SK-N-SH (cell line): ENCODE results near the gene LRRC8D. TPM values are rescaled to one million over a fixed set of nuclear protein-coding genes. Genes with fewer than 3 reads are reported as not detected.

Source experiments
- CTCF ChIA-PET: fragments of 300-600, 350-600 bp; formaldehyde crosslinking; extraction: SDS; loops from one replicate; lab custom pipeline; 2021; lab: Yijun Ruan, JAX
- POLR2A ChIA-PET: fragments of 350-600 bp; sonication (Branson Sonifier 250); formaldehyde crosslinking; extraction: SDS; loops from one replicate; lab custom pipeline; 2020; ENCODE audit warnings: antibody characterized with exemption, inconsistent platforms; lab: Yijun Ruan, JAX
- DNase-seq: peaks from one replicate; pipeline ENCODE4 v3.0.0; 2012
- H2AFZ ChIP-seq: fragments of 200-600 bp; sonication (generic); 2 replicates; pipeline ENCODE4 v1.8.1; 2016; ENCODE audit warnings: antibody characterized with exemption, mild to moderate bottlenecking, low read depth
- H3F3A ChIP-seq: fragments of 200-600 bp; sonication (generic); replicated peaks from 2 replicates; pipeline ENCODE3; 2016; ENCODE audit warnings: antibody characterized with exemption, mild to moderate bottlenecking; ENCODE audit not compliant: insufficient read depth
- H3K27ac ChIP-seq, 2 experiments: fragments of 200-500 bp in 1 of 2; fragments of 200-600 bp in 1 of 2; sonication (Bioruptor generic) in 1 of 2; sonication (generic), shearing (Covaris generic) in 1 of 2; 2 replicates each; pipeline versions ENCODE4 v1.5.1 to v1.6.1; 2014 to 2016; ENCODE audit warnings: low read depth in 2 of 2, inconsistent platforms in 1 of 2, low read length in 1 of 2, mild to moderate bottlenecking in 1 of 2, mixed read lengths in 1 of 2
- H3K27me3 ChIP-seq: fragments of 200-600 bp; sonication (generic), shearing (Covaris generic); 2 replicates; pipeline ENCODE4 v1.6.1; 2016; ENCODE audit warnings: mixed run types; ENCODE audit not compliant: insufficient read depth
- H3K36me3 ChIP-seq, 2 experiments: fragments of 200-500 bp in 1 of 2; fragments of 200-600 bp in 1 of 2; sonication (Bioruptor generic) in 1 of 2; sonication (generic) in 1 of 2; replicated peaks in 1 of 2; 2 replicates each; pipeline versions ENCODE3 to v1.5.1; 2014 to 2016; ENCODE audit warnings: low read length in 1 of 2, mild to moderate bottlenecking in 1 of 2; ENCODE audit not compliant: insufficient read depth in 2 of 2, control insufficient read depth in 1 of 2
- H3K4me1 ChIP-seq, 2 experiments: fragments of 200-500 bp in 1 of 2; fragments of 200-600 bp in 1 of 2; sonication (Bioruptor generic) in 1 of 2; sonication (generic), shearing (Covaris generic) in 1 of 2; 2 replicates each; pipeline versions ENCODE4 v1.5.1 to v1.6.1; 2014 to 2016; ENCODE audit warnings: low read depth in 1 of 2, low read length in 1 of 2, mixed run types in 1 of 2; ENCODE audit not compliant: insufficient read depth in 2 of 2, control insufficient read depth in 1 of 2
- H3K4me2 ChIP-seq: fragments of 200-600 bp; sonication (generic), shearing (Covaris generic); 2 replicates; pipeline ENCODE4 v1.6.1; 2017; ENCODE audit warnings: mixed run types
- H3K4me3 ChIP-seq, 2 experiments: fragments of 200-500 bp in 1 of 2; fragments of 200-600 bp in 1 of 2; sonication (Bioruptor generic) in 1 of 2; sonication (generic), shearing (Covaris generic) in 1 of 2; 2 replicates each; pipeline versions ENCODE4 v1.5.1 to v1.8.1; 2014 to 2016; ENCODE audit warnings: low read depth in 2 of 2, inconsistent platforms in 1 of 2, low read length in 1 of 2, mild to moderate bottlenecking in 1 of 2, mixed read lengths in 1 of 2, moderate library complexity in 1 of 2
- H3K79me2 ChIP-seq: fragments of 200-600 bp; sonication (generic); 2 replicates; pipeline ENCODE4 v1.8.1; 2017; ENCODE audit warnings: mild to moderate bottlenecking; ENCODE audit not compliant: insufficient read depth
- H3K9ac ChIP-seq: fragments of 200-600 bp; sonication (generic); 2 replicates; pipeline ENCODE4 v1.6.1; 2017; ENCODE audit warnings: mixed run types
- H3K9me2 ChIP-seq: fragments of 200-600 bp; sonication (generic); 2 replicates; pipeline ENCODE4 v1.6.1; 2017; ENCODE audit warnings: mixed run types
- H3K9me3 ChIP-seq: fragments of 200-600 bp; sonication (generic); 2 replicates; pipeline ENCODE4 v1.6.1; 2017; ENCODE audit warnings: mixed run types, mild to moderate bottlenecking, moderate library complexity
- H4K20me1 ChIP-seq: fragments of 200-600 bp; sonication (generic); 2 replicates; pipeline ENCODE4 v1.6.1; 2017; ENCODE audit warnings: mild to moderate bottlenecking, mixed run types; ENCODE audit not compliant: insufficient read depth
- CHD2 ChIP-seq: fragments of 150-350 bp; IDR thresholded peaks from 2 replicates; pipeline ENCODE4 v1.6.1; 2018; ENCODE audit warnings: low read length; ENCODE audit not compliant: partially characterized antibody
- ELF1 ChIP-seq: IDR thresholded peaks from 2 replicates; pipeline ENCODE4 v1.4.0; 2012
- EP300 ChIP-seq, 2 experiments: IDR thresholded peaks; 2 replicates each; pipeline versions ENCODE4 v1.4.0 to v1.6.1; 2012; ENCODE audit warnings: borderline replicate concordance in 1 of 2, low read depth in 1 of 2, low read length in 1 of 2
- EZH2phosphoT487 ChIP-seq: fragments of 200-600 bp; sonication (generic); IDR thresholded peaks from 2 replicates; pipeline ENCODE4 v1.6.1; 2017; ENCODE audit warnings: low read depth, mixed run types, mild to moderate bottlenecking, antibody characterized with exemption, moderate library complexity, borderline replicate concordance
- RXRA ChIP-seq: IDR thresholded peaks from 2 replicates; pipeline ENCODE4 v1.4.0; 2012; ENCODE audit warnings: low read depth, mild to moderate bottlenecking, borderline replicate concordance
- SIN3A ChIP-seq: IDR thresholded peaks from 2 replicates; pipeline ENCODE4 v1.6.1; 2012; ENCODE audit warnings: low read depth, mild to moderate bottlenecking, low read length, moderate library complexity, borderline replicate concordance
- SMC3 ChIP-seq: IDR thresholded peaks from 2 replicates; pipeline ENCODE4 v1.6.1; 2012; ENCODE audit warnings: low read depth, low read length, improper control_type of control experiment
- TCF12 ChIP-seq: IDR thresholded peaks from 2 replicates; pipeline ENCODE4 v1.4.0; 2012
- YY1 ChIP-seq: IDR thresholded peaks from 2 replicates; pipeline ENCODE4 v1.4.0; 2012; ENCODE audit warnings: low read depth, mild to moderate bottlenecking
- ZBTB33 ChIP-seq: IDR thresholded peaks from 2 replicates; pipeline ENCODE4 v1.4.0; 2012; ENCODE audit warnings: low read depth, borderline replicate concordance
- WGBS: methylation state at CpG from one replicate; pipeline ENCODE4 v1.1.6; 2017; ENCODE audit warnings: low lambda C conversion rate; 5-methylcytosine and 5-hydroxymethylcytosine counted together
- polyA plus RNA-seq, 3 experiments: library from polyadenylated mRNA; depleted of rRNA; stranded (reverse); fragments of >200 nt; gene quantifications; 2 replicates each; pipeline ENCODE4 v1.2.3, GENCODE V29; 2012

LRRC8D gene
- polyA plus RNA-seq, 1 of the 3 experiments (the other 2 are of a cell fraction), result 15.0 TPM

GRCh38 chr1:89839516-89839915, 18.7 kb downstream of the LRRC8D start:
- Histone ChIP-seq H3K27me3 (no peaks in the 10 kb centered on the region), H2AFZ (no peak overlapping the region), H3K79me2 (no peaks in the 10 kb centered on the region), H3K9me2 (no peaks in the 10 kb centered on the region), H3K4me1 (peaks cover 7 to 22% of the 10 kb centered on the region in 2 experiments; a peak in 3 of 4 replicates), H3K27ac (no peak overlapping the region), H3K9me3 (no peaks in the 10 kb centered on the region), H3K4me3 (no peak overlapping the region), H3F3A (no peaks in the 10 kb centered on the region), H3K9ac (no peak overlapping the region), H3K4me2 (no peak overlapping the region), H4K20me1 (no peaks in the 10 kb centered on the region), H3K36me3 (no peaks in the 10 kb centered on the region)
- DNase-seq, result no peak
- ChIA-PET POLR2A (no interaction called here), CTCF (interaction anchor here (1.6 to 3.0 kb wide), 2 partner anchors 11 to 35 kb away, joined by 4 to 13 read pairs; no protein-coding TSS in a partner anchor)
- TF ChIP-seq SMC3 (no peak), CHD2 (no peak), YY1 (no peak)
- 95% methylated on average over 3 of the region's 3 CpGs for WGBS

GRCh38 chr1:89841507-89841906, 20.7 kb downstream of the LRRC8D start:
- WGBS, result 90% methylated on average over 2 of the region's 2 CpGs

More at GRCh38 chr1:89841507-89841906, 20.7 kb downstream of the LRRC8D start:
- no peak for DNase-seq
- Histone ChIP-seq H2AFZ (no peak overlapping the region), H3K4me2 (no peak overlapping the region), H3F3A (no peaks in the 10 kb centered on the region)
- TF ChIP-seq ELF1 (no peak), EZH2phosphoT487 (no peak), ZBTB33 (no peak), RXRA (no peak), EP300 (IDR thresholded peaks at IDR 0.05; ENCODE audit: borderline replicate concordance in 1 of 2, low read depth in 1 of 2, low read length in 1 of 2) (no peak), SIN3A (no peak), TCF12 (no peak)
- TF ChIP-seq, all 33 proteins: peak for 0
- H3K4me1 ChIP-seq, result peaks cover 7 to 22% of the 10 kb centered on the region in 2 experiments; a peak in 3 of 4 replicates
- H3K9me3 ChIP-seq, result no peaks in the 10 kb centered on the region
- no peak overlapping the region for H3K4me3 ChIP-seq
- no peaks in the 10 kb centered on the region for H3K9me2 ChIP-seq
- no peak overlapping the region for H3K9ac ChIP-seq
- CTCF ChIA-PET, result interaction anchor here (1.3 to 3.0 kb wide), 2 partner anchors 37 to 146 kb away, joined by 3 to 13 read pairs; no protein-coding TSS in a partner anchor
- H3K79me2 ChIP-seq, result no peaks in the 10 kb centered on the region; the same call in 1 of the 2 replicates
- peaks cover 0 to 3% of the 10 kb centered on the region in 2 experiments for H3K36me3 ChIP-seq
- no peaks in the 10 kb centered on the region for H3K27me3 ChIP-seq
- no peaks in the 10 kb centered on the region for H4K20me1 ChIP-seq
- no peak overlapping the region for H3K27ac ChIP-seq
- POLR2A ChIA-PET, result interaction anchor here (0.6 kb wide), 1 partner anchor 21 kb away, joined by 4 read pairs; the partner anchor contains the start of gene LRRC8D
